ENCODE measurements around the gene DLK1. TPM values are rescaled to one million over a fixed set of nuclear protein-coding genes. Genes with fewer than 3 reads are reported as not detected.

The DLK1 gene
- total RNA-seq: under 0.01 TPM in 1 of 2 replicates, not detected in the other

DNA sequence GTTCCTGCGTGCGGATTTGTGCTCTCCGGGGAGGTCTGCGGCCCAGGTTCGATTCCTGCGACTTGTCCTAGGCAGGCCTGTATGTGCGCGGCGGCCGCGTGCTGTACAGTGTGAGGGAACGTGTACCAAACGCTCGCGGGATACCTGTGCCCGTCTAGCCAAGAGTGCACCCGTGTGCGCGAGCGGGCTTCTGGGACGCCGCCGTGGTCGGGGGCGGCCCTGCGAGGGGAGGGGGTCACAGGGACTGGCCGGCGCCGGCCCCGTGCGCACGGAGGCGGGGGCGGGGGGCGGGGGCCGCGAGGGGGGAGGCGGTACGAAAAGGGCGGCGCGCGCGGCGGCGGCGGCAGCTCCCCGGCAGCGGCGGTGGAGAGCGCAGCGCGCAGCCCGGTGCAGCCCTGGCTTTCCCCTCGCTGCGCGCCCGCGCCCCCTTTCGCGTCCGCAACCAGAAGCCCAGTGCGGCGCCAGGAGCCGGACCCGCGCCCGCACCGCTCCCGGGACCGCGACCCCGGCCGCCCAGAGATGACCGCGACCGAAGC lies at the start of gene DLK1:
Gene DLK1, plus strand, starts transcription at position 343 of the 536 bp plus-strand sequence. Its CDS starts 177 bp downstream, at position 520.

Other genes starting within 250 kb of the DLK1 start
- gene BEGAIN, start 139.5 kb upstream of the DLK1 start, total RNA-seq: 0.17 TPM in 1 of 2 replicates, not detected in the other
- gene MEG3, start 99.2 kb downstream of the DLK1 start, total RNA-seq: 139 and 226 TPM in 2 replicates
- gene RTL1, start 176.8 kb downstream of the DLK1 start, total RNA-seq: under 0.01 TPM in 1 of 2 replicates, not detected in the other